DMS53 treated with DMSO at 0.1 percent for 48 hours (cell line): Measurements from ENCODE around the gene RGS12.

Experiments used
- DNase-seq: peaks from one replicate; lab custom pipeline; 2025; ENCODE audit not compliant: unreplicated experiment; lab: John Stamatoyannopoulos, UW

The RGS12 gene

DNA sequence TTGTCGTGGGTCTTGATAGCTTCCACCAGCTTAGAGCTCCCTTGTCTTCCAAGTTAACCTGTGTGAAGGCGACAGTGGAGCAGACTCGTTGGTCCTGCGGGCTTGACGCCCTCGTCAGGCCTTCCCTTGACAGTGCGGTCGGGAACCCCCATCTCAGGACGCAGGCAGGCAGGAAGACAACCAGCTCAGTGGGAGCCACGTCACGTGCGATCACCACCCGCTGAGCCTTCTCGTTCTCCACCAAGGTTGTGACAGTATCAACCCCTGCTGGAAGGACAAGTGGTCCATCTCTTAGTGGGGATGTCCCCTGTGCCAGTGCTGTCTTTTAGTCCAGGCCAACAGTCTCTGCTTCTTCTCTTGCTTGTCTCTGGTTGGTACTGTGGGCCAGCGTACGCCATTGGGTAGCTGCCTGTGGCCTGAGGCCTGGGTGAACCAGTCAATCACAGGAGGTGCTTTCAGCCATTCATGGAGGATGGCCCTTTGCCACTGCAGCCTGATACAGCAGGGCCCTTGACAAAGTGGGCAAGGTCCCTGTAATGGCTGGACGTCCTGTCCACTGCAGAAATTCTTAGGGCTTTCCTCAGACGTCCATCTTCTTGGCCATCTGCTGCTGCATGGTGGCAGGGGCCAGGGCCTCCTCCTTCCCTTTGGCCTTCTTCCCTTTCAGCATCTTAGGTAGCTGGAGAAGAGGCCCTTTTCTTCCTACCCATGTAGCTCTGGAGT lies 31.4 kb downstream of the RGS12 start:
- no peak for DNase-seq

DNA sequence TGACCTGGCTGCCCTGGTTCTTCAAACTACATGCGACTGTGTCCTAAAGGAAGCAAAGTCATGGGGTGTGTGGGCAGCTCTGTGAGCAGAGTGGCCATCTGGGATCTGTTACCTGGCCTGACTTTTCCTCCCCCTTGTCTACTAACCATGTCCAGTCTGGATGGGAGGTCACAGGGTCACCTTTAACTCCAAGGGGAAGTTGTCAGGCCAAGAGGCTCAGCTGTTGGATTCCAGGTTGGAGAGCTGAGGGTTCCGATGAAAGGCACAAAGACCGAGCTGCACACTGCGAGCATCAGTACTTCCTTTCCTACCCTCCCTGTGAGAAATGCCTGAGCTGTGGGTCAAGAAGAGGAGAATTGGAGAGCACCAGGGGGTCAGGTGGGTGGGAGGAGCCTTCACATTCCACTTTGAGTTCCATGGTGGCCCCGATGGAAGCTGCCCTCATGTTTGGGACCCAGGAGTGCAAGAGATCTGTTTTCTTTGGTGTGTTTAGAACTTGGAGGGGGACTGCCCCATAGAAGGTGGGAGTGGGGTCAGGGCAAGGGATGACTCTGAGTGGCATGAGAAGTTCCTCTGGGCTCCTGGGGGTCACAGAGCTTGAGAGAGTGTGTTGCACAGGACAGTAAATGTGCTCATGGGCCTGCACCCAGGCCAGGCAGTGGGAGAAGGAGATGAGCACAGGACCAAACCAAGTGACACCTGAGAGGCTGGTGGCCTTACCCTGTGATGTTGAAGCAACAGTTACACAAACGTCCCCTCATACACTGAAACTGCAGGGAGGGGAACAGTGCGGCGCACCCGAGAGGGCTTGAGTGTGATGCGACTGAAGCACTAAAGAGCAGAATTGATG lies 36.2 kb downstream of the RGS12 start:
- DNase-seq = no peak

DNA sequence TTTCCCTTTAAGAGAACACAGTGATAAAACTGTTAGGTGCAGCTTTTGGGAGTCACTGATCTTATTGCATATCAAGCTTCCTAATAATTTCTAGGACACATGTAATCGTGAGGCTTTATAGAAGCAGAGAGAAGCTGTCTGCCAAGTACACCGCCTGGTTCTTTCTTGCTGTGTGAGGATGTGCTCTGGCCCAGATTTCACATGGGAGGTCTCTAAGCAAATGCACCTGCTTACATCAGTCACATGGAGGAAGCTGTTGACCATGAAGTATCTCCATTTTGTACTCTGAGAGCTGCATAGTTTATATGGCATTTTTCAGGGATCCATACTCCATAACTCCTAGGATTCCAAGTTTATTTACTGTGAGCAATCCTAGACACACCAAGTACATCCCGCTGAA lies 37.1 kb downstream of the RGS12 start:
- no peak for DNase-seq

DNA sequence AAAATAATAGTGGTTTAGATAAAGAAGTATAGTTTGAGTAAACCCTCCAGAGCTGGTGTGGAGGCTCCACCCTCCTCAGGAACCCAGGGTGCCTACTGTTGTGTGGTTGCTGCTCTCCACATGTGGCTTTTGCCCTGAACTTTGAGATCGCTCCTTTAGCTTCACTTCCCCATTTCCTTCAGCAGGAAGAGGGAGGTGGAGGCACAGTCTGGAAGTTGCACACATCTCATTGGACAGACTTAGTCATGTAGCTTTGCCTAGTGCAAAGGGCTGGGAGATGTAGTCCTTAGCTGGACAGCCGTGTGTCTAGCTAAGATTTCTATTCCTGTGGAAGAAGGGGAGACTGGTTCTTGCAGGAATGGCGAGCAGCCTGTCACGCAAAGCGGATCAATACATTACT lies 37.9 kb downstream of the RGS12 start:
- no peak for DNase-seq

GRCh38 chr4:3331511-3332394 lies 38.9 kb downstream of the RGS12 start:
- no peak for DNase-seq

GRCh38 chr4:3332498-3332897 lies 39.7 kb downstream of the RGS12 start:
- DNase-seq = no peak

DNA sequence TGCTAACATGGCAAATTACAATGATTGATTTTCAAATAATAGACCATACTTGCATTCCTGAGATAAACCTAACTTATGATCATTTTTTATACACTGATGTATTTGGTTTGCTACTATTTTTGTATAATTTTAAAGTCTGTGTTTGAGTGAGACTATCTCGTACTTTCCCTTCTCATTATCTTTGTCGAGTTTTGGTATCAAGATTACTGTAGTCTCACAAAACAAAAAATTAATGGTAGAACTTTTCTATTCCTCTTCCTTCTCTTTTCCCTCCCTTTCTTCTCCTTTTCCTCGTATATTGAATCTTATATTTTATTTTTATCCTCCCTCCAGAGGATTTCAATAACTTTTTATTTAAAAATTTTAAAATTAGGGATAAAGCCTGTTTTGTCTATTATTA lies 41.5 kb downstream of the RGS12 start:
- DNase-seq = no peak

DNA sequence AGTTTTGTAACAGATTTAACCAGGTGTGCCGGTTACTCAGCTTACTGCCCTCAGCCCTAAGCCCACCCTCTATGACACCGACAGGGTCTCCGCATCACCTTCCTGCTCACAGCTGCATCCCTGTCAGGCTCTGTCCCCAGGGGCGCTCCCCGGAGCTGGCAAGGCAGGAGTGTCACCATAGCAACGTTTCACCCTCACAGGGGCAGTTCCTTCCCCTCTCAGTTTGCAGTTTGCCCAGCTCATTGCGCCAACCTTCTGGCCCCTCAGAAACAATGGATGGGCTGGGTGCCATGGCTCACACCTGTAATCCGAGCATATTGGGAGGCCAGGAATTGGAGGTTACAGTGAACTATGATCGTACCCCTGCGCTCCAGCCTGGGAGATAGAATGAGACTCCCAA lies 42.6 kb downstream of the RGS12 start:
- no peak for DNase-seq

GRCh38 chr4:3335982-3336381 lies 43.2 kb downstream of the RGS12 start:
- no peak for DNase-seq

GRCh38 chr4:3336382-3337356 lies 43.8 kb downstream of the RGS12 start:
- no peak for DNase-seq

DNA sequence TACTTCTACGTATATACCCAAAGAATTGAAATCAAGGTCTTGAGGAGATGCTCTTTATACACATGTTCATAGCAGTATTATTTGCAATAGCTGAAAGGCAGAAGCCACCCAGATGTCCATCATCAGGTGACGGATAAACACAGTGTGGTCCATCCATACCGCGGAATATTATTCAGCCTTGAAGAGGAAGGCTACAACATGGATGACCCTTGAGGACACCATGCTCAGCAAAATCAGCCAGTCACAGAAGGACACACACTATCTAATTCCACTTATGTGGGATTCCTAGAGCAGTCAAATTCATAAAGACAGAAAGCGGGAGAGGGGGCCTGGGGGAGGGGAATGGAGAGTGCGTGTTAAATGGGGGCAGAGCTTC lies 44.5 kb downstream of the RGS12 start:
- no peak for DNase-seq

GRCh38 chr4:3337811-3338210 lies 45.0 kb downstream of the RGS12 start:
- no peak for DNase-seq

GRCh38 chr4:3338321-3338838 lies 45.6 kb downstream of the RGS12 start:
- no peak for DNase-seq

DNA sequence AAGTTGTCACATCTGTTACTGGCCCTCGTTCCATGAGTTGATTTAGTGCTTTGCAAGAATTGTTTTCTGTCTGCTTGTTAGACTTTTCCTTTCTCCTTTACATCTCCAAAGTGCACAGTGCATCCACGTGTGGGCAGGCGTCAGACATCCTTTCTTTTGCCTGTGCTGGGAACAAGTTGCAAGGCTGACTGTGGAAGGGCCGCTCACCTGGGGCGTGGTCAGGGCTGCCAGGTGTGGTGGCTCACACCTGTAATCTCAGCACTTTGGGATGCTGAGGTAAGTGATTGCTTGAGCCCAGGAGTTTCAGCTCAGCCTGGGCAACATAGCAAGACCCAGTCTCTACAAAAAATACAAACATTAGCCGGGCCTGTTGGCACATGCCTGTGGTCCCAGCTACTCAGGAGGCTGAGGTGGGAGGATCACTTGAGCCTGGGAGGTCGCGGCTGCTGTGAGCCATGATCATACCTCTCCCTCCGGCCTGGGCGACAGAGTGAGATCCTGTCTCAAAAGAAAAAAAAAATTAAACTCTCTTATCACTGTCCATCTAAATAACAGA lies 46.2 kb downstream of the RGS12 start:
- DNase-seq = no peak

DNA sequence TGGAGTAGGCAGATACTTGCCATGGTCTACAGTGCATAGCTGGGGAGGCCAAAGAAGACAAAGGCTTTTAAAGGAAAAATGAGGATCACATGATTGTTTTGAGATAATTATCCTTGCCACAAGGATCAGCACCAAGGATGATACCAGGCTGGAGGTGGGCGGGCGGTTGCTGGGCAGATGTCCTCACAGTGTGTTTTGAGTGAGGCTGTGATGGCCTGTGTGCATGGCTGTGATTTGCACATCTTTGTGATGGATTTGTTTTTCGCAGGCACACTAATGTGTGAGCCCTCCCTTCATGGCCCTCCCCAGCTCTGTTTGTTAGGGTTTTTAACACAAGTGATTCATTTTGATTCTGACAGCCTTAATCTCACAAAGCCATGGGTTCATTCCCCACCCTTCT lies 46.8 kb downstream of the RGS12 start:
- DNase-seq = no peak

DNA sequence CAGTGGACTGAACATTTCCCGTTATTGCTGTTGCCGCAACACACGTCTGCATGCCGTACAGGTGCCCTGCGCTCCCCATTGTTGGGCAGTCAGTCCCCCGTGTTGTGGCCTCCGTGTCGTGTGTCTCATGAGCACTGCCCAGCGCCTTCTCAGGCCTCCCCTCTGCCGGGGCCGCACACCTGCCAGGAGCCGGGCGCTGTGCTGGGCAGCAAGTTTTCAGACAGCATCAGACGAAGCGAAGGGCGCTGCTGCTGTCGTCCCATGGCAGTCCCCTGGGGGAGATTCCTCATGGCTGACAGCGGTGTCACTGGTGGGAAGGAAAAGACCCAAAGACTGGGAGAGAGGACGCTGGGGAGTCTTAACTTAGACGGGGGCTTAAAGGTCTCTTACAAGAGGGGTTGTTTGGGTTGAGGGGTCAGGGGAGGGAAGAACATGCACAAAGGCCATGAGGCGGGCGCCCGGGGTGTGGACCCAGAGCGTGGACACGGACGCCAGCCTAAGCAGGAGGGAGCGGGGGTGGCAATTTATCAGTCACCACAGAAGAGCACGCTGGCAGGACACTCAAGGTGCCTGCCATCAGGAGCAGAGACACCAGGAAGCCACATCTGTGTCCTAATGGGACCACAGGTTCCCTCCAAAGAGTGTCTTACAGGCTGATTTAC lies 47.3 kb downstream of the RGS12 start:
- DNase-seq = no peak

DNA sequence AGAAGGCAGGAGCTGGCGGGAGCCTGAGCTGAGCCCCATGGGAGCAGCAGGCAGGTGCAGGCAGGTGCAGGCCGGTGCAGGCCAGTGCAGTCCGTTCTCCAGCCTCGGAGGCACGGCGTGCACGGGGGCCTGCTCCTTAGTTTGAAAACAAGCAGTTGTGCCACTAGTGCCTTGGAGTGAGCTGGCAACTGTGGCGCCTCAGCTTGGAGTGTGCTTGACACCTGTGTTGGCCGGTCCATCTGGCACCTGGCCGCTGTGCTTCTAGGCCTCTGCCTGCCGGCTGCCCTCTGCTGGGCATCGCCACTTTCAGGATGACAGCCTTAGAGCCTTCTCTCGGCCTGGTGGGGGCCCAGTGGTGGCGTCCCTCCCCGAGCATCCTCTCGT lies 47.9 kb downstream of the RGS12 start:
- peak; percentile 94 for DNase-seq

DNA sequence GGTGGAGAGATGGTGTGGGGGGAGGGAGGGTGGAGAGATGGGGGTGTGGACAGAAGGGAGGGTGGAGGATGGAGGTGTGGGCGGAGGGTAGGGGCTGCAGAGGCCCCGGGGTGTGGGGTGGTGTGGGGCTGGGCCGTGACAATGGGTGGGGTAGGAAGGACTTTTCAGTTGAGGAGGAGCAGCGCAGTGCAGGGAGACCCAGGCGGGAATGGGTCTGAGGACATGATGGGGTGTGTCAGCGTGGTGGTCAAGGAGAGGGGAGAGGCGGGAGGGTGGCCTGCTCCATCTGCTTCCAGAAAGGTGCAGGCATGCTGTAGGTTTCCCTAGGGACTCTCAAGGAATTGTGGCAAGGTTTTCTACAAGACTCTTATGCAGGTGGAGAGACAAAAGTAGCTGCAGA lies 48.9 kb downstream of the RGS12 start:
- DNase-seq = no peak

- DNase-seq = peak; percentile 98
These were observed 49.5 kb downstream of the RGS12 start for GRCh38 chr4:3342182-3342854.
